Measurements from ENCODE around the gene CDX1. TPM values are rescaled to one million over a fixed set of nuclear protein-coding genes. Genes with fewer than 3 reads are reported as not detected.

The CDX1 gene
- total RNA-seq, 2 donors from 2014 or later = not detected

GRCh38 chr5:150143350-150144245, 23.0 kb upstream of the CDX1 start:
- Mint-ChIP-seq H3K4me3 (no peak overlapping the region), H3K4me1 (peaks cover 50% of the 10 kb centered on the region), H3K27ac (peak overlapping the region; percentile 42), H3K27me3 (ENCODE audit: insufficient read depth) (no peaks in the 10 kb centered on the region), H3K36me3 (ENCODE audit: low read depth) (no peaks in the 10 kb centered on the region), H3K9me3 (no peaks in the 10 kb centered on the region)
- peak; percentile 57 for DNase-seq
- Histone ChIP-seq H3K27ac (ENCODE audit: low read depth, low read length) (peak overlapping the region; percentile 51), H3K9ac (ENCODE audit: extremely low read depth, low read length, poor library complexity, severe bottlenecking) (no peak overlapping the region), H3K9me3 (ENCODE audit: control insufficient read depth, low read length) (no peaks in the 10 kb centered on the region), H3K4me1 (ENCODE audit: control insufficient read depth, insufficient read depth, low read length) (peaks cover 24% of the 10 kb centered on the region), H3K27me3 (ENCODE audit: control insufficient read depth, insufficient read depth, low read length, poor library complexity, severe bottlenecking) (no peaks in the 10 kb centered on the region), H3K36me3 (ENCODE audit: control insufficient read depth, insufficient read depth, low read length) (no peaks in the 10 kb centered on the region), H3K4me3 (ENCODE audit: low read length) (no peak overlapping the region)
- no peak for TF ChIP-seq CTCF (conservative IDR thresholded peaks at IDR 0.05)
- WGBS, 2 experiments (ENCODE audit: insufficient coverage in 1 of 2, insufficient read length in 1 of 2) = 81 to 82% methylated on average over 7 to 20 of the region's 20 CpGs

GRCh38 chr5:150144246-150144801, 22.3 kb upstream of the CDX1 start:
- H3K27ac Mint-ChIP-seq = peak overlapping the region; percentile 42
- H3K36me3 Mint-ChIP-seq (ENCODE audit: low read depth) = no peaks in the 10 kb centered on the region
- no peak overlapping the region for H3K9ac ChIP-seq (ENCODE audit: extremely low read depth, low read length, poor library complexity, severe bottlenecking)
- H3K27ac ChIP-seq (ENCODE audit: low read depth, low read length) = peak overlapping the region; percentile 51
- no peak overlapping the region for H3K4me3 ChIP-seq (ENCODE audit: low read length)
- no peak overlapping the region for H3K4me3 Mint-ChIP-seq
- no peaks in the 10 kb centered on the region for H3K36me3 ChIP-seq (ENCODE audit: control insufficient read depth, insufficient read depth, low read length)
- peaks cover 43% of the 10 kb centered on the region for H3K4me1 Mint-ChIP-seq
- TF ChIP-seq CTCF (conservative IDR thresholded peaks at IDR 0.05) = no peak
- 55 to 62% methylated on average over 6 to 14 of the region's 14 CpGs for WGBS, 2 experiments (ENCODE audit: insufficient coverage in 1 of 2, insufficient read length in 1 of 2)
- peaks cover 17% of the 10 kb centered on the region for H3K4me1 ChIP-seq (ENCODE audit: control insufficient read depth, insufficient read depth, low read length)
- no peaks in the 10 kb centered on the region for H3K27me3 ChIP-seq (ENCODE audit: control insufficient read depth, insufficient read depth, low read length, poor library complexity, severe bottlenecking)
- peaks cover 3% of the 10 kb centered on the region for H3K27me3 Mint-ChIP-seq (ENCODE audit: insufficient read depth)
- DNase-seq = peak; percentile 69
- no peaks in the 10 kb centered on the region for H3K9me3 ChIP-seq (ENCODE audit: control insufficient read depth, low read length)
- no peaks in the 10 kb centered on the region for H3K9me3 Mint-ChIP-seq

GRCh38 chr5:150144879-150145278, 21.7 kb upstream of the CDX1 start:
- Histone ChIP-seq H3K9ac (ENCODE audit: extremely low read depth, low read length, poor library complexity, severe bottlenecking) (no peak overlapping the region), H3K27me3 (ENCODE audit: control insufficient read depth, insufficient read depth, low read length, poor library complexity, severe bottlenecking) (no peaks in the 10 kb centered on the region), H3K4me3 (ENCODE audit: low read length) (no peak overlapping the region), H3K36me3 (ENCODE audit: control insufficient read depth, insufficient read depth, low read length) (no peaks in the 10 kb centered on the region), H3K4me1 (ENCODE audit: control insufficient read depth, insufficient read depth, low read length) (peaks cover 16% of the 10 kb centered on the region), H3K9me3 (ENCODE audit: control insufficient read depth, low read length) (no peaks in the 10 kb centered on the region), H3K27ac (ENCODE audit: low read depth, low read length) (no peak overlapping the region)
- TF ChIP-seq CTCF (conservative IDR thresholded peaks at IDR 0.05) = no peak
- H3K4me3 Mint-ChIP-seq = no peak overlapping the region
- no peaks in the 10 kb centered on the region for H3K9me3 Mint-ChIP-seq
- no peak overlapping the region for H3K27ac Mint-ChIP-seq
- DNase-seq = no peak
- H3K27me3 Mint-ChIP-seq (ENCODE audit: insufficient read depth) = peaks cover 4% of the 10 kb centered on the region
- no peaks in the 10 kb centered on the region for H3K36me3 Mint-ChIP-seq (ENCODE audit: low read depth)
- WGBS, 2 experiments (ENCODE audit: insufficient coverage in 1 of 2, insufficient read length in 1 of 2) = 52 to 53% methylated on average over 2 to 4 of the region's 4 CpGs
- H3K4me1 Mint-ChIP-seq = peaks cover 41% of the 10 kb centered on the region
